Panc1 (cell line): Measurements from ENCODE around the gene PTGDR2. TPM values are rescaled to one million over a fixed set of nuclear protein-coding genes. Genes with fewer than 3 reads are reported as not detected.

Source experiments
- ATAC-seq: fragments of 200-7000 bp; cut with Tn5 transposase; 2 replicates; pipeline ENCODE4 v1.9.1; 2020; ENCODE audit warnings: mild to moderate bottlenecking, moderate library complexity
- Bru-seq: library from RNA; stranded (reverse); fragments of 400-500 nt; gene quantifications from one replicate; lab custom pipeline; 2021; lab: Mats Ljungman, UMichigan
- BruChase-seq, 2 experiments: library from RNA; stranded (reverse); fragments of 400-500 nt; gene quantifications; one replicate each; lab custom pipeline; 2021; lab: Mats Ljungman, UMichigan
- BruUV-seq: library from RNA; stranded (reverse); fragments of 400-500 nt; replicated peaks from 2 replicates; lab custom pipeline; 2021; lab: Mats Ljungman, UMichigan
- CTCF ChIA-PET: fragments of 300-600 bp; sonication (Branson Sonifier 250); formaldehyde crosslinking; loops from one replicate; lab custom pipeline; 2022; ENCODE audit warnings: antibody characterized with exemption; lab: Charles Lee
- POLR2A ChIA-PET: fragments of 300-600 bp; sonication (Branson Sonifier 250); formaldehyde crosslinking; loops from one replicate; lab custom pipeline; 2022; ENCODE audit warnings: antibody characterized with exemption; lab: Charles Lee
- DNase-seq: peaks from one replicate; pipeline ENCODE4 v3.0.0-alpha.2; 2010; ENCODE audit warnings: low read depth, low spot score
- H3K27ac ChIP-seq: 2 replicates; pipeline ENCODE4 v1.5.1; 2011; ENCODE audit warnings: mild to moderate bottlenecking, low read length, inconsistent platforms
- H3K27me3 ChIP-seq: fragments of 200-500 bp; sonication (Bioruptor generic); 2 replicates; pipeline ENCODE4 v1.6.0; 2014; ENCODE audit warnings: low read length, inconsistent platforms; ENCODE audit not compliant: control insufficient read depth, insufficient read depth
- H3K36me3 ChIP-seq: fragments of 200-500 bp; sonication (Bioruptor generic); 2 replicates; pipeline ENCODE4 v1.5.1; 2014; ENCODE audit warnings: inconsistent platforms, mild to moderate bottlenecking, low read length, moderate library complexity; ENCODE audit not compliant: control insufficient read depth, insufficient read depth
- H3K4me1 ChIP-seq: 2 replicates; pipeline ENCODE4 v1.5.1; 2011; ENCODE audit warnings: inconsistent platforms, mild to moderate bottlenecking, low read length, moderate library complexity; ENCODE audit not compliant: control insufficient read depth, insufficient read depth
- H3K4me3 ChIP-seq, 2 experiments: 2 replicates each; pipeline ENCODE4 v1.5.1; 2011 to 2012; ENCODE audit warnings: low read depth in 2 of 2, low read length in 2 of 2, mild to moderate bottlenecking in 2 of 2, inconsistent platforms in 1 of 2, moderate library complexity in 1 of 2
- H3K9me3 ChIP-seq: fragments of 200-500 bp; sonication (Bioruptor generic); 2 replicates; pipeline ENCODE4 v1.5.1; 2014; ENCODE audit warnings: low read depth, mild to moderate bottlenecking, inconsistent platforms, low read length, moderate library complexity; ENCODE audit not compliant: control insufficient read depth, insufficient read depth
- CTCF ChIP-seq: fragments of 450-650 bp; IDR thresholded peaks from 2 replicates; pipeline ENCODE4 v1.5.1; 2017; ENCODE audit warnings: mild to moderate bottlenecking
- POLR2AphosphoS5 ChIP-seq: IDR thresholded peaks from 2 replicates; pipeline ENCODE4 v1.6.1; 2012; ENCODE audit warnings: mild to moderate bottlenecking, low read depth, low read length, moderate library complexity
- SIN3A ChIP-seq: IDR thresholded peaks from 2 replicates; pipeline ENCODE4 v1.6.1; 2012; ENCODE audit warnings: low read depth, mild to moderate bottlenecking, low read length, moderate library complexity, borderline replicate concordance; ENCODE audit not compliant: insufficient read depth
- TCF7L2 ChIP-seq: IDR thresholded peaks from 2 replicates; pipeline ENCODE4 v1.6.1; 2011; ENCODE audit warnings: mild to moderate bottlenecking, low read depth, low read length, inconsistent platforms
- in situ Hi-C: cut with HindIII; loops from 2 replicates; pipeline ENCODE4 v1.10.0; 2016; ENCODE audit warnings: low sequenced_read_pairs, low pct_unique_long_range_greater_than_20kb
- intact Hi-C: fragments of 100-400 bp; cut with micrococcal nuclease; formaldehyde crosslinking; loops from one replicate; pipeline ENCODE4 v1.10.0; 2022; ENCODE audit not compliant: unreplicated experiment
- long read RNA-seq: library from polyadenylated mRNA; unstranded; transcript quantifications from one replicate; pipeline ENCODE4 v2.0.0, GENCODE V29; 2021; ENCODE audit not compliant: unreplicated experiment
- polyA plus RNA-seq: library from polyadenylated mRNA; unstranded; fragments of >200 nt; gene quantifications from one replicate; pipeline ENCODE4 v1.2.1, GENCODE V29; 2012; ENCODE audit warnings: missing spikeins; ENCODE audit not compliant: insufficient read length
- total RNA-seq: library from RNA; stranded (reverse); gene quantifications from one replicate; pipeline ENCODE4 v1.2.1, GENCODE V29; 2021; ENCODE audit not compliant: unreplicated experiment
- TF ChIP-seq, protein P1 (sequence below), 2 experiments: IDR thresholded peaks; 2 replicates each; pipeline ENCODE4 v1.6.1; 2011 to 2012; ENCODE audit warnings: low read depth in 2 of 2, control low read depth in 1 of 2, low read length in 1 of 2, mild to moderate bottlenecking in 1 of 2, moderate library complexity in 1 of 2; ENCODE audit not compliant: insufficient read depth in 1 of 2

PTGDR2 gene
- total RNA-seq = not detected
- polyA plus RNA-seq = 0.07 TPM
- percentile 8 among the genes with signal in this experiment for Bru-seq, nascent RNA
- BruChase-seq, experiment 1, labeled RNA remaining after a 2-hour chase = not detected
- not detected for BruChase-seq, experiment 2, labeled RNA remaining after a 6-hour chase
- long read RNA-seq = 0 reads

- Histone ChIP-seq H3K27me3 (no peaks in the 10 kb centered on the region), H3K4me3 (no peak within 1 kb of the TSS), H3K27ac (no peak within 1 kb of the TSS), H3K9me3 (no peaks in the 10 kb centered on the region), H3K36me3 (no peaks in the 10 kb centered on the region), H3K4me1 (no peaks in the 10 kb centered on the region)
- no peak for DNase-seq
- ATAC-seq = no peak
- POLR2A ChIA-PET = interaction anchor here (0.6 kb wide), 2 partner anchors 25 to 285 kb away, joined by 3 to 8 read pairs; no protein-coding TSS in a partner anchor
- no peak for TF ChIP-seq SIN3A
- TF ChIP-seq, protein P1, sequence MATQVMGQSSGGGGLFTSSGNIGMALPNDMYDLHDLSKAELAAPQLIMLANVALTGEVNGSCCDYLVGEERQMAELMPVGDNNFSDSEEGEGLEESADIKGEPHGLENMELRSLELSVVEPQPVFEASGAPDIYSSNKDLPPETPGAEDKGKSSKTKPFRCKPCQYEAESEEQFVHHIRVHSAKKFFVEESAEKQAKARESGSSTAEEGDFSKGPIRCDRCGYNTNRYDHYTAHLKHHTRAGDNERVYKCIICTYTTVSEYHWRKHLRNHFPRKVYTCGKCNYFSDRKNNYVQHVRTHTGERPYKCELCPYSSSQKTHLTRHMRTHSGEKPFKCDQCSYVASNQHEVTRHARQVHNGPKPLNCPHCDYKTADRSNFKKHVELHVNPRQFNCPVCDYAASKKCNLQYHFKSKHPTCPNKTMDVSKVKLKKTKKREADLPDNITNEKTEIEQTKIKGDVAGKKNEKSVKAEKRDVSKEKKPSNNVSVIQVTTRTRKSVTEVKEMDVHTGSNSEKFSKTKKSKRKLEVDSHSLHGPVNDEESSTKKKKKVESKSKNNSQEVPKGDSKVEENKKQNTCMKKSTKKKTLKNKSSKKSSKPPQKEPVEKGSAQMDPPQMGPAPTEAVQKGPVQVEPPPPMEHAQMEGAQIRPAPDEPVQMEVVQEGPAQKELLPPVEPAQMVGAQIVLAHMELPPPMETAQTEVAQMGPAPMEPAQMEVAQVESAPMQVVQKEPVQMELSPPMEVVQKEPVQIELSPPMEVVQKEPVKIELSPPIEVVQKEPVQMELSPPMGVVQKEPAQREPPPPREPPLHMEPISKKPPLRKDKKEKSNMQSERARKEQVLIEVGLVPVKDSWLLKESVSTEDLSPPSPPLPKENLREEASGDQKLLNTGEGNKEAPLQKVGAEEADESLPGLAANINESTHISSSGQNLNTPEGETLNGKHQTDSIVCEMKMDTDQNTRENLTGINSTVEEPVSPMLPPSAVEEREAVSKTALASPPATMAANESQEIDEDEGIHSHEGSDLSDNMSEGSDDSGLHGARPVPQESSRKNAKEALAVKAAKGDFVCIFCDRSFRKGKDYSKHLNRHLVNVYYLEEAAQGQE (IDR thresholded peaks at IDR 0.05; ENCODE audit: insufficient read depth in 1 of 2, low read depth in 2 of 2, low read length in 1 of 2) = no peak
- CTCF ChIA-PET = interaction anchor here (0.7 kb wide), 1 partner anchor 32 kb away, joined by 3 read pairs; no protein-coding TSS in a partner anchor
- in situ Hi-C loops (no loop called here), intact Hi-C loops (no loop called here)
- no TSS peak for BruUV-seq
Observed at GRCh38 chr11:60855726-60856633, at the start of gene PTGDR2. Gene PTGDR2, minus strand, starts transcription at chr11:60855950. Its CDS starts 2,228 bp downstream, at chr11:60853722.

DNA sequence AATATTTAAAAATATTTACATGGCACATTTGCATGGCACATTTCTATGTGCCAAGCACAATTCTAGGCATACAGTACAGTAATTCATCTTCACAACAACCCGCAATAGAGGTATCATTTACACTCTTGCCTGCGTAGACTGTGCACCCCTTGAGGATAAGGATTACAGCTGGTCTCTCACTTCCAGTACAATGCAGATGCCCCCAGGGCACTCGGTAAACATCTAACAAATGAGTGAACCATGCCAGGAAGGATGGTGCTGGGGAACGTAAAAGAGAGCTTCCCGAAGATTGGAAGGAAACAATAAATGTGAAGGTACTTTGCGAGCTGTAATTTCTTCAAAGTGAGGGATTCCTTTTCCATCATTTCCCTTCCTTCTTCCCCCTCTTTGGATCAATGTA, 49.3 kb upstream of the PTGDR2 start:
- intact Hi-C loops = no loop called here
- DNase-seq = no peak
- POLR2A ChIA-PET = no interaction called here
- peaks cover 20% of the 10 kb centered on the region for H3K36me3 ChIP-seq
- ATAC-seq = no peak
- H3K27ac ChIP-seq = peak overlapping the region; percentile 93
- H3K9me3 ChIP-seq = no peaks in the 10 kb centered on the region
- CTCF ChIA-PET = interaction anchor here (0.5 kb wide), 2 partner anchors 37 to 128 kb away, joined by 3 to 6 read pairs; no protein-coding TSS in a partner anchor
- BruUV-seq = TSS peak; percentile 82
- H3K4me1 ChIP-seq = peaks cover 14% of the 10 kb centered on the region
- peak overlapping the region; percentile 87 to 98 for H3K4me3 ChIP-seq
- in situ Hi-C loops = no loop called here
- H3K27me3 ChIP-seq = 0 out of 2 replicates have a peak, but pooled peaks cover 3% of the 10 kb centered on the region
- TF ChIP-seq POLR2AphosphoS5 (no peak), CTCF (no peak), SIN3A (no peak), TCF7L2 (no peak)
- TF ChIP-seq, protein P1 (IDR thresholded peaks at IDR 0.05; ENCODE audit: insufficient read depth in 1 of 2, low read depth in 2 of 2, low read length in 1 of 2) = no peak
